Measurements from ENCODE around the gene VASH1.
A peak's percentile ranks its signal among the peaks of the same experiment; 100 is the strongest.

The VASH1 gene

GRCh38 chr14:76760331-76761135, 735 bp upstream of the VASH1 start:
- no peak for TF ChIP-seq CTCF (conservative IDR thresholded peaks at IDR 0.05; ENCODE audit: low read depth, low read length)
- DNase-seq (ENCODE audit: low read depth), result no peak

GRCh38 chr14:76761960-76762410, 717 bp downstream of the VASH1 start:
- no peak for TF ChIP-seq CTCF (conservative IDR thresholded peaks at IDR 0.05; ENCODE audit: low read depth, low read length)
- H3K4me3 ChIP-seq (ENCODE audit: low read length), result peak overlapping the region; percentile 67
- no peak for DNase-seq (ENCODE audit: low read depth)

More at GRCh38 chr14:76760331-76761135, 735 bp upstream of the VASH1 start:
- H3K4me3 ChIP-seq (ENCODE audit: low read length), result peak overlapping the region; percentile 67

GRCh38 chr14:76762411-76763095, 1.3 kb downstream of the VASH1 start:
- DNase-seq (ENCODE audit: low read depth), result no peak
- H3K4me3 ChIP-seq (ENCODE audit: low read length), result peak overlapping the region; percentile 67
- TF ChIP-seq CTCF (conservative IDR thresholded peaks at IDR 0.05; ENCODE audit: low read depth, low read length), result no peak

- H3K4me3 ChIP-seq (ENCODE audit: low read length), result peak overlapping the region; percentile 67
- no peak for TF ChIP-seq CTCF (conservative IDR thresholded peaks at IDR 0.05; ENCODE audit: low read depth, low read length)
- no peak for DNase-seq (ENCODE audit: low read depth)
These were observed 2.1 kb downstream of the VASH1 start for GRCh38 chr14:76763096-76764041.

GRCh38 chr14:76765461-76765931, 4.2 kb downstream of the VASH1 start:
- no peak for TF ChIP-seq CTCF (conservative IDR thresholded peaks at IDR 0.05; ENCODE audit: low read depth, low read length)
- DNase-seq (ENCODE audit: low read depth), result no peak
- no peak overlapping the region for H3K4me3 ChIP-seq (ENCODE audit: low read length)

GRCh38 chr14:76767681-76768656, 6.7 kb downstream of the VASH1 start:
- DNase-seq (ENCODE audit: low read depth), result peak; percentile 21
- H3K4me3 ChIP-seq (ENCODE audit: low read length), result no peak overlapping the region
- TF ChIP-seq CTCF (conservative IDR thresholded peaks at IDR 0.05; ENCODE audit: low read depth, low read length), result no peak
